ENCODE results near the gene PANK3. TPM values are rescaled to one million over a fixed set of nuclear protein-coding genes. Genes with fewer than 3 reads are reported as not detected.

PANK3 gene
- polyA plus RNA-seq, 4 donors = 47.2 to 62.7 (median 60.9) TPM

Other genes starting within 250 kb of the PANK3 start
- gene RARS1, start 92.9 kb downstream of the PANK3 start, polyA plus RNA-seq (ENCODE audit: insufficient read length in 4 of 4) = 10 to 100 TPM; 73.9 to 87.2 (median 84.1) TPM
- 1 to 10 TPM in 2 of 4 donors, under 1 TPM in 2; 0.21 to 1.2 (median 0.69) TPM for gene FBLL1, start 50.1 kb downstream of the PANK3 start, polyA plus RNA-seq (ENCODE audit: insufficient read length in 4 of 4)